HG02970 (cell line): ENCODE measurements around the gene OR2J1.
"Not testable (repeated sequence)": the region's sequence is repeated elsewhere in the genome, so short reads cannot be mapped to it uniquely, and the experiment has no call there.

Source experiments
- ATAC-seq: cut with Tn5 transposase; IDR thresholded peaks from one replicate; pipeline ENCODE4 v1.9.1; 2021; ENCODE audit warnings: mild to moderate bottlenecking, moderate library complexity, moderate number of reproducible peaks; ENCODE audit not compliant: unreplicated experiment, low FRiP score

OR2J1 gene

GRCh38 chr6:29099190-29099589 is at the start of gene OR2J1:
TSS of gene OR2J1 (plus strand) at chr6:29099490. CDS start at chr6:29100943, 1,453 bp downstream.
- no peak for ATAC-seq

GRCh38 chr6:29051680-29052079 is 47.6 kb upstream of the OR2J1 start:
- no peak for ATAC-seq

GRCh38 chr6:29071831-29072723 is 27.2 kb upstream of the OR2J1 start:
- no peak for ATAC-seq

GRCh38 chr6:29079203-29079602 is 20.1 kb upstream of the OR2J1 start:
- ATAC-seq: no peak

- no peak for ATAC-seq
Observed at GRCh38 chr6:29081312-29081711, 18.0 kb upstream of the OR2J1 start.

GRCh38 chr6:29082457-29082856 is 16.8 kb upstream of the OR2J1 start:
- no peak for ATAC-seq

GRCh38 chr6:29087213-29087612 is 12.1 kb upstream of the OR2J1 start, which contains the start of gene OR2B3:
TSS of gene OR2B3 (minus strand) at chr6:29087313. CDS start at chr6:29087248, 65 bp downstream.
- no peak for ATAC-seq

- ATAC-seq: no peak
Observed at GRCh38 chr6:29092957-29093356, 6.3 kb upstream of the OR2J1 start.

- ATAC-seq: no peak
Observed at GRCh38 chr6:29097803-29098202, 1.5 kb upstream of the OR2J1 start.

- ATAC-seq: no peak
Observed at GRCh38 chr6:29107758-29108157, 8.5 kb downstream of the OR2J1 start, which contains the start of gene OR2J3. TSS of gene OR2J3 (plus strand) at chr6:29108058. CDS start at chr6:29111891, 3,833 bp downstream.

GRCh38 chr6:29112135-29112534 is 12.8 kb downstream of the OR2J1 start:
- no peak for ATAC-seq

- not testable (repeated sequence) for ATAC-seq
Observed at GRCh38 chr6:29114964-29115363, 15.7 kb downstream of the OR2J1 start.

- no peak for ATAC-seq
Observed at GRCh38 chr6:29129326-29130012, 30.2 kb downstream of the OR2J1 start.

GRCh38 chr6:29130644-29131043 is 31.4 kb downstream of the OR2J1 start:
- no peak for ATAC-seq

- ATAC-seq: no peak
Observed at GRCh38 chr6:29131691-29132090, 32.4 kb downstream of the OR2J1 start.

GRCh38 chr6:29137724-29138123 is 38.4 kb downstream of the OR2J1 start:
- ATAC-seq: no peak

- ATAC-seq: no peak
Observed at GRCh38 chr6:29141606-29142005, 42.3 kb downstream of the OR2J1 start.

- ATAC-seq: no peak
Observed at GRCh38 chr6:29142309-29142708, 43.0 kb downstream of the OR2J1 start.

- ATAC-seq: no peak
Observed at GRCh38 chr6:29146179-29146578, 46.9 kb downstream of the OR2J1 start.

GRCh38 chr6:29147074-29147473 is 47.8 kb downstream of the OR2J1 start:
- no peak for ATAC-seq

- ATAC-seq: not testable (repeated sequence)
Observed at GRCh38 chr6:29149444-29149843, 50.2 kb downstream of the OR2J1 start.
